HepG2 (cell line): ENCODE results near the gene ZMYND12. TPM values are rescaled to one million over a fixed set of nuclear protein-coding genes. Genes with fewer than 3 reads are reported as not detected.
A peak's percentile ranks its signal among the peaks of the same experiment; 100 is the strongest.
"Not testable (repeated sequence)": the region's sequence is repeated elsewhere in the genome, so short reads cannot be mapped to it uniquely, and the experiment has no call there.

Experiments
- ATAC-seq: fragments of 200-7000 bp; cut with Tn5 transposase; 3 replicates; pipeline ENCODE4 v1.9.1; 2020; ENCODE audit warnings: mild to moderate bottlenecking, moderate library complexity
- BruUV-seq: library from RNA; stranded (reverse); fragments of 400-500 nt; replicated peaks from 2 replicates; lab custom pipeline; 2021; lab: Mats Ljungman, UMichigan
- CTCF ChIA-PET: fragments of 300-600 bp; formaldehyde crosslinking; extraction: SDS; loops from one replicate; lab custom pipeline; 2021; ENCODE audit warnings: low total read pairs, inconsistent platforms, low intra/inter-chr PET ratio; lab: Yijun Ruan, JAX
- POLR2A ChIA-PET: fragments of 350-600 bp; sonication (Branson Sonifier 250); formaldehyde crosslinking; loops from one replicate; lab custom pipeline; 2020; ENCODE audit warnings: antibody characterized with exemption, inconsistent platforms; lab: Yijun Ruan, JAX
- DNase-seq: peaks from one replicate; pipeline ENCODE4 v3.0.0-alpha.2; 2015; ENCODE audit warnings: low spot score
- FAIRE-seq: peaks from 3 replicates; lab custom pipeline; 2011; peaks lifted over from hg19 to GRCh38; lab: Jason Lieb, UNC
- H2AFZ ChIP-seq: one replicate; pipeline ENCODE4 v1.6.1; 2011; ENCODE audit warnings: low read length, inconsistent platforms
- H3K27ac ChIP-seq: fragments of 300-600 bp; 3 replicates; pipeline ENCODE4 v1.8.0; 2011; ENCODE audit warnings: mixed run types, mild to moderate bottlenecking, mixed read lengths, low read length, inconsistent platforms; ENCODE audit not compliant: insufficient read depth; ENCODE audit errors: extremely low read length
- H3K27me3 ChIP-seq, 2 experiments: fragments of 200-600 bp in 1 of 2; 2 replicates in 1 of 2; 3 replicates in 1 of 2; pipeline versions ENCODE4 v1.6.0 to v1.8.0; 2011; ENCODE audit warnings: low read length in 2 of 2, mild to moderate bottlenecking in 2 of 2, moderate library complexity in 2 of 2, inconsistent platforms in 1 of 2; ENCODE audit not compliant: insufficient read depth in 2 of 2, control insufficient read depth in 1 of 2
- H3K36me3 ChIP-seq, 2 experiments: fragments of 200-600 bp in 1 of 2; replicated peaks in 1 of 2; 2 replicates in 1 of 2; 3 replicates in 1 of 2; pipeline versions ENCODE4 v1.5.1 to v1.8.0; 2011; ENCODE audit warnings: low read length in 2 of 2, inconsistent platforms in 1 of 2; ENCODE audit not compliant: insufficient read depth in 2 of 2, control insufficient read depth in 1 of 2
- H3K4me1 ChIP-seq: 2 replicates; pipeline ENCODE4 v1.5.1; 2012; ENCODE audit warnings: low read length, inconsistent platforms; ENCODE audit not compliant: insufficient read depth
- H3K4me2 ChIP-seq: 2 replicates; pipeline ENCODE4 v1.6.0; 2011; ENCODE audit warnings: low read depth, low read length, inconsistent platforms
- H3K4me3 ChIP-seq, 3 experiments: fragments of 200-600 bp in 1 of 3; sonication (generic), shearing (Covaris generic) in 1 of 3; replicated peaks in 1 of 3; 2 replicates each; pipeline ENCODE4 v1.5.1; 2011 to 2016; ENCODE audit warnings: low read length in 3 of 3, inconsistent platforms in 2 of 3, low read depth in 2 of 3, mild to moderate bottlenecking in 2 of 3, control low read depth in 1 of 3, mixed read lengths in 1 of 3; ENCODE audit not compliant: insufficient read depth in 1 of 3
- H3K79me2 ChIP-seq: one replicate; pipeline ENCODE4 v1.6.1; 2011; ENCODE audit warnings: low read length, inconsistent platforms; ENCODE audit not compliant: insufficient read depth
- H3K9ac ChIP-seq: 2 replicates; pipeline ENCODE4 v1.6.0; 2011; ENCODE audit warnings: mild to moderate bottlenecking, low read depth, low read length, inconsistent platforms; ENCODE audit not compliant: insufficient read depth
- H3K9me3 ChIP-seq: 2 replicates; pipeline ENCODE4 v1.5.1; 2012; ENCODE audit warnings: mild to moderate bottlenecking, low read length
- H4K20me1 ChIP-seq: 2 replicates; pipeline ENCODE4 v1.6.0; 2011; ENCODE audit warnings: inconsistent platforms, mild to moderate bottlenecking, low read length, moderate library complexity; ENCODE audit not compliant: insufficient read depth
- AGO1 ChIP-seq: fragments of 200-400 bp; formaldehyde crosslinking; IDR thresholded peaks from 2 replicates; pipeline ENCODE4 v1.6.1; 2017; ENCODE audit warnings: mild to moderate bottlenecking, low read depth, low read length, moderate library complexity; ENCODE audit not compliant: poor library complexity, severe bottlenecking
- ATRX ChIP-seq: sonication (generic); formaldehyde crosslinking; IDR thresholded peaks from 2 replicates; pipeline ENCODE4 v1.4.0; 2020; ENCODE audit warnings: missing genetic modification reagents, borderline replicate concordance
- GABPB1 ChIP-seq: IDR thresholded peaks from 2 replicates; pipeline ENCODE4 v1.6.1; 2016; ENCODE audit warnings: mild to moderate bottlenecking, missing genetic modification reagents, moderate library complexity, missing compliant biosample characterization
- POLR2A ChIP-seq, 2 experiments: IDR thresholded peaks; 2 replicates each; pipeline ENCODE4 v1.6.1; 2011; ENCODE audit warnings: low read depth in 2 of 2, low read length in 2 of 2, mild to moderate bottlenecking in 1 of 2, moderate library complexity in 1 of 2; ENCODE audit not compliant: insufficient read depth in 1 of 2
- ZFP36 ChIP-seq: fragments of 150-350 bp; IDR thresholded peaks from 2 replicates; pipeline ENCODE4 v1.6.1; 2018; ENCODE audit warnings: borderline replicate concordance, low read length, low read depth; ENCODE audit not compliant: partially characterized antibody
- ZNF337 ChIP-seq: sonication (generic); formaldehyde crosslinking; IDR thresholded peaks from 2 replicates; pipeline ENCODE4 v1.5.1; 2020; ENCODE audit warnings: missing genetic modification reagents, low read depth, mild to moderate bottlenecking, borderline replicate concordance
- WGBS: methylation state at CpG from one replicate; pipeline ENCODE4 v1.1.6; 2017; ENCODE audit warnings: low lambda C conversion rate; 5-methylcytosine and 5-hydroxymethylcytosine counted together
- in situ Hi-C: cut with HindIII; loops from 2 replicates; pipeline ENCODE4 v1.10.0; 2017; ENCODE audit warnings: low pct_unique_long_range_greater_than_20kb; ENCODE audit not compliant: extremely low pct_ligation_motif_present
- intact Hi-C: fragments of 100-400 bp; cut with micrococcal nuclease; formaldehyde crosslinking; loops from one replicate; pipeline ENCODE4 v1.10.0; 2022; ENCODE audit not compliant: unreplicated experiment
- polyA plus RNA-seq, 8 experiments: library from polyadenylated mRNA; depleted of rRNA in 3 of 8; stranded (reverse) in 7 of 8; unstranded in 1 of 8; fragments of >200 nt; fragmentation: Illumina TruSeq in 4 of 8; extraction: Trizol in 4 of 8; gene quantifications; 2 replicates each; pipeline versions ENCODE4 v1.2.1 to v1.2.3, GENCODE V29; 2011 to 2016; ENCODE audit warnings: low read depth in 4 of 8, missing spikeins in 1 of 8, mixed read lengths in 1 of 8; ENCODE audit not compliant: insufficient read depth in 1 of 8
- total RNA-seq, 5 experiments: library from RNA; depleted of rRNA; stranded (reverse); fragments of >200 nt; fragmentation: Illumina TruSeq; extraction: Trizol; gene quantifications; 2 replicates each; pipeline ENCODE4 v1.2.3, GENCODE V29; 2016; ENCODE audit warnings: low read depth in 1 of 5

The ZMYND12 gene
- total and polyA plus RNA-seq, 2 of the 13 experiments (the other 11 are each of a cell fraction or from before 2014, with no cell fraction given) = 0.13 to 0.71 TPM

DNA sequence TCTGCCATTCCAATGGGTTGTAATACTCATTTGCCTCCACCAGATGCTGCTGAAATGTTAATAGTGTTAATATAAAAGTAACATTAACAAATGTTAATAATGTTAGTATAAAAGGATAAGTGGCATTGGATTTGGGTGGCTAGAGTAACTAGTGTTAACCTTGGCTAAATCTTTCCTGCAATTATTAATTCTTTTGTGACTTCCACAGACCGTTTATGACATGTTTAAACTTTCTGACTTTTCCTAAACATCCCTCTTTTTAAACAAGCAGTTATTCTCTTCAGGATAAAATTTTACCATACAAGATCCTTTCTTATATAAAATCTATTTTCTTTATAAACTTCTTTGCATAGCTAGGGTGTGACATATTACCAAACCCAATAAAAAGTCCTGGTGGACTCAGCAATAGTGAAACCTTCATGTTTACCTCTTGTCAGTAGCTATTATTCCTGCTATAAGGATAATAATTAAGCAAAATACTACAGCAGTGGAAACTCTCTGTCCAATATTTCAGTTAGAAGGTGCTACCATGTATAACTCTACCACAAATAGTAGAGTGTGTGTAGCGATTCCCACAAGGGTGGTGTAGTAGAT is 48.8 kb upstream of the ZMYND12 start:
- DNase-seq = no peak
- no peak for ATAC-seq
- no peak for TF ChIP-seq GABPB1 (CRISPR knock-in tag)
- TF ChIP-seq ATRX (CRISPR knock-in tag) = no peak
- TF ChIP-seq POLR2A (IDR thresholded peaks at IDR 0.05; ENCODE audit: insufficient read depth in 1 of 2, low read depth in 2 of 2, low read length in 2 of 2) = no peak
- no peak for TF ChIP-seq AGO1
- peak; percentile 29 for TF ChIP-seq ZFP36
- no peak for TF ChIP-seq ZNF337 (CRISPR knock-in tag)
- Histone ChIP-seq H4K20me1 (no peaks in the 10 kb centered on the region), H3K4me2 (no peak overlapping the region), H3K27ac (no peak overlapping the region), H3K27me3 (no peaks in the 10 kb centered on the region), H3K9me3 (peaks cover 31% of the 10 kb centered on the region), H2AFZ (no peak overlapping the region), H3K4me1 (no peaks in the 10 kb centered on the region), H3K36me3 (no peaks in the 10 kb centered on the region), H3K9ac (no peak overlapping the region), H3K79me2 (no peaks in the 10 kb centered on the region), H3K4me3 (no peak overlapping the region)
- WGBS = 53% methylated on average over 2 of the region's 2 CpGs
- no peak for FAIRE-seq
- no TSS peak for BruUV-seq
- in situ Hi-C loops (no loop called here), intact Hi-C loops (no loop called here)
- POLR2A ChIA-PET = no interaction called here
- CTCF ChIA-PET = no interaction called here

DNA sequence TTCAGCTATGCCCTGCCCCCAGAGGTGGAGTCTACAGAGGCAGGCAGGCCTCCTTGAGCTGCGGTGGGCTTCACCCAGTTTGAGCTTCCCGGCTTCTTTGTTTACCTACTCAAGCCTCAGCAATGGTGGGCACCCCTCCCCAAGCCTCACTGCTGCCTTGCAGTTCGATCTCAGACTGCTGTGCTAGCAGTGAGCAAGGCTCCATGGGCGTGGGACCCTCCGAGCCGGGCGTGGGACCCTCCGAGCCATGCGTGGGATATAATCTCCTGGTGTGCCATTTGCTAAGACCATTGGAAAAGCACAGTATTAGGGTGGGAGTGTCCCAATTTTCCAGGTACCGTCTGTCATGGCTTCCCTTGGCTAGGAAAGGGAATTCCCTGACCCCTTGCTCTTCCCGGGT is 46.2 kb upstream of the ZMYND12 start:
- H3K27me3 ChIP-seq, POLR2A ChIA-PET, H2AFZ ChIP-seq, H4K20me1 ChIP-seq, H3K36me3 ChIP-seq, BruUV-seq, ATAC-seq, H3K27ac ChIP-seq, H3K4me3 ChIP-seq, CTCF ChIA-PET, H3K4me2 ChIP-seq, H3K79me2 ChIP-seq, H3K4me1 ChIP-seq, DNase-seq, FAIRE-seq, in situ Hi-C loops, intact Hi-C loops, H3K9ac ChIP-seq: not testable (repeated sequence)
- H3K9me3 ChIP-seq = peaks cover 31% of the 10 kb centered on the region
- WGBS = 85% methylated on average over 2 of the region's 11 CpGs
